Heart left ventricle (tissue), 13 donors: ENCODE results near the gene MEP1B.

Experiments
- CTCF ChIP-seq, 12 donors: fragments of 200-600 bp; sonication (generic) in 4 of 12; IDR thresholded peaks; one replicate each; pipeline versions ENCODE4 v1.5.0 to v1.8.0; 2018 to 2022; ENCODE audit warnings: antibody characterized with exemption in 12 of 12, mild to moderate bottlenecking in 5 of 12
- POLR2A ChIP-seq, 2 donors: fragments of 450-650 bp; IDR thresholded peaks; one replicate each; pipeline ENCODE4 v1.6.1; 2017; ENCODE audit warnings: antibody characterized with exemption in 2 of 2, mild to moderate bottlenecking in 2 of 2, moderate library complexity in 2 of 2
- donor health status: ischemic (EF 13 %, LVEDD 7.1; RV severe dilation, severe dysfunction).
- donor health status: DM: no; HTN: yes; CAD: no.
- donor health status: DM: no; HTN: no; CAD: no.
- donor health status: ischemic (EF 25% LVEDD 6.9; RV normal size, moderate dysfunction).
- donor health status: ischemic (EF 25% LVEDD 5.7; RV mildly dilated, moderate dysfunction).
- donor health status: ischemic (EF 35%, LVEDD 5.7; RV mildly dilated, moderate dysfunction).
- donor health status: nonischemic (EF 11% LVEDD 7.7; RV severe dilation, severe dysfunction).
- donor health status: DM: yes; HTN: yes; CAD: no.
- donor health status: PGD.
- donor health status: ischemic (EF 29% LVEDD 5.4; RV normal size, mild dysfunction).
- donor health status: nonischemic (EF 23%, LVEDD 6.1; RV moderate dilation, normal function).

GRCh38 chr18:32208023-32208422 lies 18.2 kb downstream of the MEP1B start:
- no peak for TF ChIP-seq CTCF (IDR thresholded peaks at IDR 0.05)
- TF ChIP-seq POLR2A (IDR thresholded peaks at IDR 0.05), result no peak
